HepG2 (cell line): ENCODE data around the gene ZBTB48. TPM values are rescaled to one million over a fixed set of nuclear protein-coding genes. Genes with fewer than 3 reads are reported as not detected.

ENCODE experiments used
- GPBP1L1 ChIP-seq: sonication (generic); formaldehyde crosslinking; IDR thresholded peaks from 2 replicates; pipeline ENCODE4 v1.5.0; 2020; ENCODE audit warnings: mild to moderate bottlenecking, missing genetic modification reagents
- IKZF4 ChIP-seq: sonication (generic); formaldehyde crosslinking; IDR thresholded peaks from 2 replicates; pipeline ENCODE4 v1.5.1; 2020; ENCODE audit warnings: borderline replicate concordance, mild to moderate bottlenecking, low read depth, missing genetic modification reagents; ENCODE audit errors: not compliant biosample characterization
- KDM1A ChIP-seq: IDR thresholded peaks from 2 replicates; pipeline ENCODE4 v1.6.1; 2016; ENCODE audit warnings: missing compliant biosample characterization
- NCOA1 ChIP-seq: sonication (generic); formaldehyde crosslinking; IDR thresholded peaks from 2 replicates; pipeline ENCODE4 v1.9.0; 2021; ENCODE audit warnings: missing genetic modification reagents
- PRDM15 ChIP-seq: sonication (generic); formaldehyde crosslinking; IDR thresholded peaks from 2 replicates; pipeline ENCODE4 v1.4.0; 2020; ENCODE audit warnings: missing genetic modification reagents
- PRPF4 ChIP-seq: fragments of 200-400 bp; formaldehyde crosslinking; IDR thresholded peaks from 2 replicates; pipeline ENCODE4 v1.6.1; 2016; ENCODE audit warnings: low read length, low read depth; ENCODE audit not compliant: poor library complexity, severe bottlenecking
- RBM39 ChIP-seq: fragments of 200-400 bp; formaldehyde crosslinking; IDR thresholded peaks from one replicate; pipeline ENCODE4 v1.6.1; 2018; ENCODE audit warnings: antibody characterized with exemption, mild to moderate bottlenecking, low read depth, low read length; ENCODE audit not compliant: poor library complexity, severe bottlenecking
- RXRA ChIP-seq: sonication (generic); formaldehyde crosslinking; IDR thresholded peaks from 2 replicates; pipeline ENCODE4 v1.5.1; 2020; ENCODE audit warnings: missing genetic modification reagents
- SNAPC2 ChIP-seq: sonication (generic); formaldehyde crosslinking; IDR thresholded peaks from 2 replicates; pipeline ENCODE4 v1.8.1; 2022; ENCODE audit warnings: mild to moderate bottlenecking, missing genetic modification reagents
- STAT6 ChIP-seq: sonication (generic); formaldehyde crosslinking; IDR thresholded peaks from 2 replicates; pipeline ENCODE4 v1.4.0; 2020; ENCODE audit warnings: missing genetic modification reagents, mild to moderate bottlenecking, borderline replicate concordance
- TBP ChIP-seq: sonication (generic); formaldehyde crosslinking; IDR thresholded peaks from 2 replicates; pipeline ENCODE4 v1.5.0; 2020; ENCODE audit warnings: missing genetic modification reagents
- ZBTB10 ChIP-seq: sonication (generic); formaldehyde crosslinking; IDR thresholded peaks from 2 replicates; pipeline ENCODE4 v1.4.0; 2020; ENCODE audit warnings: missing genetic modification reagents, borderline replicate concordance
- ZNF546 ChIP-seq: sonication (generic); formaldehyde crosslinking; conservative IDR thresholded peaks from 2 replicates; pipeline ENCODE4 v1.8.1; 2023; ENCODE audit warnings: mild to moderate bottlenecking, missing genetic modification reagents
- ZNF567 ChIP-seq: sonication (generic); formaldehyde crosslinking; IDR thresholded peaks from 2 replicates; pipeline ENCODE4 v1.8.1; 2023; ENCODE audit warnings: mild to moderate bottlenecking, missing genetic modification reagents, borderline replicate concordance
- ZNF670 ChIP-seq: sonication (generic); formaldehyde crosslinking; IDR thresholded peaks from 2 replicates; pipeline ENCODE4 v1.8.0; 2022; ENCODE audit warnings: mild to moderate bottlenecking, missing genetic modification reagents, borderline replicate concordance
- ZNF720 ChIP-seq: sonication (generic); formaldehyde crosslinking; IDR thresholded peaks from 2 replicates; pipeline ENCODE4 v1.4.0; 2020; ENCODE audit warnings: missing genetic modification reagents
- ZNF777 ChIP-seq: sonication (generic); formaldehyde crosslinking; IDR thresholded peaks from 2 replicates; pipeline ENCODE4 v1.4.0; 2020; ENCODE audit warnings: missing genetic modification reagents
- ZNF883 ChIP-seq: sonication (generic); formaldehyde crosslinking; IDR thresholded peaks from 2 replicates; pipeline ENCODE4 v1.5.1; 2020; ENCODE audit warnings: mild to moderate bottlenecking, missing genetic modification reagents; ENCODE audit errors: not compliant biosample characterization
- polyA plus RNA-seq, 8 experiments: library from polyadenylated mRNA; depleted of rRNA in 3 of 8; stranded (reverse) in 7 of 8; unstranded in 1 of 8; fragments of >200 nt; fragmentation: Illumina TruSeq in 4 of 8; extraction: Trizol in 4 of 8; gene quantifications; 2 replicates each; pipeline versions ENCODE4 v1.2.1 to v1.2.3, GENCODE V29; 2011 to 2016; ENCODE audit warnings: low read depth in 4 of 8, missing spikeins in 1 of 8, mixed read lengths in 1 of 8; ENCODE audit not compliant: insufficient read depth in 1 of 8
- total RNA-seq, 5 experiments: library from RNA; depleted of rRNA; stranded (reverse); fragments of >200 nt; fragmentation: Illumina TruSeq; extraction: Trizol; gene quantifications; 2 replicates each; pipeline ENCODE4 v1.2.3, GENCODE V29; 2016; ENCODE audit warnings: low read depth in 1 of 5

Gene ZBTB48
- total and polyA plus RNA-seq, 2 of the 13 experiments (the other 11 are each of a cell fraction or from before 2014, with no cell fraction given) = 13.0 to 17.1 TPM

DNA sequence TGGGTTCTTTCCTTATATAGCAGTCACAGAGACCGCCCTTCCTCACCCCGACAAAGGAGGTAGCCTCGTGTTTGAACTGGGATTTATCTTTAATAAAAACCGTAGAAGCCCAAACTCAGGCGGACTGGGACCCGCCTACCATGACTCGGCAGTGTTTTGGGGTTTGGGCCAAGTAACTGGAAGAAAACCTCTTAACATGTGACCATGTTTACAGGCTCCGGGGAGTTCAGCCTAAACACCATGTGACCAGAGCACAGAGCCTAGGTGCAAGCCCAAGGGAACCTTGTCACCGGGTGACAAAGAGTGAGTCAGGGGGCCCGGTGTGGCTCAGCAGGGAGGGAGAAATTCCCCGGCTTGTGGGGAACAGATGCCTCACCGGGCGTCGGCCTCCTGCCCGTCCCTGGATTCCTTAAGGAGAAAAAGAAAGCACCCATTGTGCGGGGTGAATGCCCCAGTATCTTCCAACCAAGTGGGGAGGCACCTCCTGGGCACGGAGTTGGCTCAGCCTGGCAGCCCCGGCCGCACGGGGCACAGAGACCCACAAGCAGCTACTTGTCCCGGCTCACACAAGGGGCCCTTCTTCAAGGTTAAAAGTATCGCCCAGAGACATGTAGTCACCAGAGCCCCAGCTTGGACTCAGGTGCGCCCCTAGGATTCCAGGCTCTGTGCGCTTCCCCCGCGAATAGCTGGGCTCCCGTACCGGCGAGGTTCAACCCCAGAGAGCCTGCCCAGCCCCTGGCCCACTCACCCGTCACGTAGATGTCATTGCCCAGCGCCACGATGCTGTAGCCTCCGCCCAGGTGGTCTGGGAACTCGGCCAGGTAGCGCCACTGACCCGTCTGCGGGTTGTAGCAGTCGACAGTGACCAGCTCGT is 21.5 kb downstream of the ZBTB48 start (continued):
- peak; percentile 41; the same call in 1 of the 2 replicates for TF ChIP-seq ZBTB10 (CRISPR knock-in tag)
- TF ChIP-seq ZNF567 (CRISPR knock-in tag) = no peak
- TF ChIP-seq SNAPC2 = no peak
- no peak for TF ChIP-seq PRPF4
- TF ChIP-seq ZNF670 (CRISPR knock-in tag) = no peak
- no peak for TF ChIP-seq ZNF883 (CRISPR knock-in tag)
- TF ChIP-seq KDM1A (CRISPR knock-in tag) = no peak
- TF ChIP-seq GPBP1L1 = no peak
- TF ChIP-seq RXRA = no peak; the same call in 1 of the 2 replicates
- TF ChIP-seq IKZF4 = no peak
- no peak for TF ChIP-seq ZNF546
- TF ChIP-seq TBP (CRISPR knock-in tag) = no peak
- TF ChIP-seq RBM39 = no peak
- TF ChIP-seq ZNF720 (CRISPR knock-in tag) = no peak
- no peak for TF ChIP-seq NCOA1 (CRISPR knock-in tag)
- TF ChIP-seq PRDM15 (CRISPR knock-in tag) = 0 out of 2 replicates have a peak, but pooled peaks have one; percentile 23
- TF ChIP-seq STAT6 (CRISPR knock-in tag) = no peak
- no peak for TF ChIP-seq ZNF777 (CRISPR knock-in tag)
